Panc1 (cell line): ENCODE data around the gene RPL7A. TPM values are rescaled to one million over a fixed set of nuclear protein-coding genes. Genes with fewer than 3 reads are reported as not detected.

Experiments used
- ATAC-seq: fragments of 200-7000 bp; cut with Tn5 transposase; 2 replicates; pipeline ENCODE4 v1.9.1; 2020; ENCODE audit warnings: mild to moderate bottlenecking, moderate library complexity
- BruUV-seq: library from RNA; stranded (reverse); fragments of 400-500 nt; replicated peaks from 2 replicates; lab custom pipeline; 2021; lab: Mats Ljungman, UMichigan
- CTCF ChIA-PET: fragments of 300-600 bp; sonication (Branson Sonifier 250); formaldehyde crosslinking; loops from one replicate; lab custom pipeline; 2022; ENCODE audit warnings: antibody characterized with exemption; lab: Charles Lee
- POLR2A ChIA-PET: fragments of 300-600 bp; sonication (Branson Sonifier 250); formaldehyde crosslinking; loops from one replicate; lab custom pipeline; 2022; ENCODE audit warnings: antibody characterized with exemption; lab: Charles Lee
- DNase-seq: peaks from one replicate; pipeline ENCODE4 v3.0.0-alpha.2; 2010; ENCODE audit warnings: low read depth, low spot score
- H3K27ac ChIP-seq: 2 replicates; pipeline ENCODE4 v1.5.1; 2011; ENCODE audit warnings: mild to moderate bottlenecking, low read length, inconsistent platforms
- H3K27me3 ChIP-seq: fragments of 200-500 bp; sonication (Bioruptor generic); 2 replicates; pipeline ENCODE4 v1.6.0; 2014; ENCODE audit warnings: low read length, inconsistent platforms; ENCODE audit not compliant: control insufficient read depth, insufficient read depth
- H3K36me3 ChIP-seq: fragments of 200-500 bp; sonication (Bioruptor generic); 2 replicates; pipeline ENCODE4 v1.5.1; 2014; ENCODE audit warnings: inconsistent platforms, mild to moderate bottlenecking, low read length, moderate library complexity; ENCODE audit not compliant: control insufficient read depth, insufficient read depth
- H3K4me1 ChIP-seq: 2 replicates; pipeline ENCODE4 v1.5.1; 2011; ENCODE audit warnings: inconsistent platforms, mild to moderate bottlenecking, low read length, moderate library complexity; ENCODE audit not compliant: control insufficient read depth, insufficient read depth
- H3K4me3 ChIP-seq, 2 experiments: 2 replicates each; pipeline ENCODE4 v1.5.1; 2011 to 2012; ENCODE audit warnings: low read depth in 2 of 2, low read length in 2 of 2, mild to moderate bottlenecking in 2 of 2, inconsistent platforms in 1 of 2, moderate library complexity in 1 of 2
- H3K9me3 ChIP-seq: fragments of 200-500 bp; sonication (Bioruptor generic); 2 replicates; pipeline ENCODE4 v1.5.1; 2014; ENCODE audit warnings: low read depth, mild to moderate bottlenecking, inconsistent platforms, low read length, moderate library complexity; ENCODE audit not compliant: control insufficient read depth, insufficient read depth
- POLR2AphosphoS5 ChIP-seq: IDR thresholded peaks from 2 replicates; pipeline ENCODE4 v1.6.1; 2012; ENCODE audit warnings: mild to moderate bottlenecking, low read depth, low read length, moderate library complexity
- SIN3A ChIP-seq: IDR thresholded peaks from 2 replicates; pipeline ENCODE4 v1.6.1; 2012; ENCODE audit warnings: low read depth, mild to moderate bottlenecking, low read length, moderate library complexity, borderline replicate concordance; ENCODE audit not compliant: insufficient read depth
- TCF7L2 ChIP-seq: IDR thresholded peaks from 2 replicates; pipeline ENCODE4 v1.6.1; 2011; ENCODE audit warnings: mild to moderate bottlenecking, low read depth, low read length, inconsistent platforms
- in situ Hi-C: cut with HindIII; loops from 2 replicates; pipeline ENCODE4 v1.10.0; 2016; ENCODE audit warnings: low sequenced_read_pairs, low pct_unique_long_range_greater_than_20kb
- intact Hi-C: fragments of 100-400 bp; cut with micrococcal nuclease; formaldehyde crosslinking; loops from one replicate; pipeline ENCODE4 v1.10.0; 2022; ENCODE audit not compliant: unreplicated experiment
- total RNA-seq: library from RNA; stranded (reverse); gene quantifications from one replicate; pipeline ENCODE4 v1.2.1, GENCODE V29; 2021; ENCODE audit not compliant: unreplicated experiment
- TF ChIP-seq, protein P1 (sequence below): fragments of 450-650 bp; IDR thresholded peaks from 2 replicates; pipeline ENCODE4 v1.5.1; 2017; ENCODE audit warnings: mild to moderate bottlenecking
- TF ChIP-seq, protein P2 (sequence below), 2 experiments: IDR thresholded peaks; 2 replicates each; pipeline ENCODE4 v1.6.1; 2011 to 2012; ENCODE audit warnings: low read depth in 2 of 2, control low read depth in 1 of 2, low read length in 1 of 2, mild to moderate bottlenecking in 1 of 2, moderate library complexity in 1 of 2; ENCODE audit not compliant: insufficient read depth in 1 of 2

RPL7A gene
- total RNA-seq, 1 experiment from 2014 or later = 1,104 TPM

DNA sequence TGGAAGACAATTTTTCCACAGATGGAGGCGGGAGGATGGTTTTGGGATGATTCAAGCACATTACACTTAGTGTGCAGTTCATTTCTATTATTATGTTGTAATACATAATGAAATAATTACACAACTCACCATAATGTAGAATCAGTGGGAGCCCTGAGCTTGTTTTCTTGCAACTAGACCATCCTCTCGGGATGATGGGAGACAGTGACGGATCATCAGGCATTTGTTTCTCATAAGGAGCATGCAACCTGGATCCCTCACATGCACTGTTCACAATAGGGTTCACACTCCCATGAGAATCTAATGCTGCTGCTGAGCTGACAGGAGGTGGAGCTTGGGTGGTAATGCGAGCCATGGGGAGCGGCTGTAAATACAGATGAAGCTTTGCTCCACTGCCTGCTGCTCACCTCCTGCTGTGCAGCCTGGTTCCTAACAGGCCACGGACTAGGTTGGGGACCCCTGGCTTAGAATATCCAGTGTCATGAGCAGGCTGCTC is 29.8 kb downstream of the RPL7A start:
- peaks cover 13% of the 10 kb centered on the region for H3K4me1 ChIP-seq
- ChIA-PET POLR2A (no interaction called here), CTCF (interaction anchor here (0.9 kb wide), 1 partner anchor 21 kb away, joined by 4 read pairs; no protein-coding TSS in a partner anchor)
- no peak for ATAC-seq
- H3K4me3 ChIP-seq = no peak overlapping the region
- no peak overlapping the region for H3K27ac ChIP-seq
- intact Hi-C loops (no loop called here), in situ Hi-C loops (no loop called here)
- TF ChIP-seq SIN3A = no peak
- no peak for TF ChIP-seq POLR2AphosphoS5
- TF ChIP-seq, protein P1, sequence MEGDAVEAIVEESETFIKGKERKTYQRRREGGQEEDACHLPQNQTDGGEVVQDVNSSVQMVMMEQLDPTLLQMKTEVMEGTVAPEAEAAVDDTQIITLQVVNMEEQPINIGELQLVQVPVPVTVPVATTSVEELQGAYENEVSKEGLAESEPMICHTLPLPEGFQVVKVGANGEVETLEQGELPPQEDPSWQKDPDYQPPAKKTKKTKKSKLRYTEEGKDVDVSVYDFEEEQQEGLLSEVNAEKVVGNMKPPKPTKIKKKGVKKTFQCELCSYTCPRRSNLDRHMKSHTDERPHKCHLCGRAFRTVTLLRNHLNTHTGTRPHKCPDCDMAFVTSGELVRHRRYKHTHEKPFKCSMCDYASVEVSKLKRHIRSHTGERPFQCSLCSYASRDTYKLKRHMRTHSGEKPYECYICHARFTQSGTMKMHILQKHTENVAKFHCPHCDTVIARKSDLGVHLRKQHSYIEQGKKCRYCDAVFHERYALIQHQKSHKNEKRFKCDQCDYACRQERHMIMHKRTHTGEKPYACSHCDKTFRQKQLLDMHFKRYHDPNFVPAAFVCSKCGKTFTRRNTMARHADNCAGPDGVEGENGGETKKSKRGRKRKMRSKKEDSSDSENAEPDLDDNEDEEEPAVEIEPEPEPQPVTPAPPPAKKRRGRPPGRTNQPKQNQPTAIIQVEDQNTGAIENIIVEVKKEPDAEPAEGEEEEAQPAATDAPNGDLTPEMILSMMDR = no peak
- TF ChIP-seq TCF7L2 = no peak
- TF ChIP-seq, protein P2, sequence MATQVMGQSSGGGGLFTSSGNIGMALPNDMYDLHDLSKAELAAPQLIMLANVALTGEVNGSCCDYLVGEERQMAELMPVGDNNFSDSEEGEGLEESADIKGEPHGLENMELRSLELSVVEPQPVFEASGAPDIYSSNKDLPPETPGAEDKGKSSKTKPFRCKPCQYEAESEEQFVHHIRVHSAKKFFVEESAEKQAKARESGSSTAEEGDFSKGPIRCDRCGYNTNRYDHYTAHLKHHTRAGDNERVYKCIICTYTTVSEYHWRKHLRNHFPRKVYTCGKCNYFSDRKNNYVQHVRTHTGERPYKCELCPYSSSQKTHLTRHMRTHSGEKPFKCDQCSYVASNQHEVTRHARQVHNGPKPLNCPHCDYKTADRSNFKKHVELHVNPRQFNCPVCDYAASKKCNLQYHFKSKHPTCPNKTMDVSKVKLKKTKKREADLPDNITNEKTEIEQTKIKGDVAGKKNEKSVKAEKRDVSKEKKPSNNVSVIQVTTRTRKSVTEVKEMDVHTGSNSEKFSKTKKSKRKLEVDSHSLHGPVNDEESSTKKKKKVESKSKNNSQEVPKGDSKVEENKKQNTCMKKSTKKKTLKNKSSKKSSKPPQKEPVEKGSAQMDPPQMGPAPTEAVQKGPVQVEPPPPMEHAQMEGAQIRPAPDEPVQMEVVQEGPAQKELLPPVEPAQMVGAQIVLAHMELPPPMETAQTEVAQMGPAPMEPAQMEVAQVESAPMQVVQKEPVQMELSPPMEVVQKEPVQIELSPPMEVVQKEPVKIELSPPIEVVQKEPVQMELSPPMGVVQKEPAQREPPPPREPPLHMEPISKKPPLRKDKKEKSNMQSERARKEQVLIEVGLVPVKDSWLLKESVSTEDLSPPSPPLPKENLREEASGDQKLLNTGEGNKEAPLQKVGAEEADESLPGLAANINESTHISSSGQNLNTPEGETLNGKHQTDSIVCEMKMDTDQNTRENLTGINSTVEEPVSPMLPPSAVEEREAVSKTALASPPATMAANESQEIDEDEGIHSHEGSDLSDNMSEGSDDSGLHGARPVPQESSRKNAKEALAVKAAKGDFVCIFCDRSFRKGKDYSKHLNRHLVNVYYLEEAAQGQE (IDR thresholded peaks at IDR 0.05; ENCODE audit: insufficient read depth in 1 of 2, low read depth in 2 of 2, low read length in 1 of 2) = no peak
- H3K27me3 ChIP-seq = no peaks in the 10 kb centered on the region
- H3K36me3 ChIP-seq = peaks cover 5% of the 10 kb centered on the region; the same call in 1 of the 2 replicates
- BruUV-seq = no TSS peak
- DNase-seq = no peak
- no peaks in the 10 kb centered on the region for H3K9me3 ChIP-seq

DNA sequence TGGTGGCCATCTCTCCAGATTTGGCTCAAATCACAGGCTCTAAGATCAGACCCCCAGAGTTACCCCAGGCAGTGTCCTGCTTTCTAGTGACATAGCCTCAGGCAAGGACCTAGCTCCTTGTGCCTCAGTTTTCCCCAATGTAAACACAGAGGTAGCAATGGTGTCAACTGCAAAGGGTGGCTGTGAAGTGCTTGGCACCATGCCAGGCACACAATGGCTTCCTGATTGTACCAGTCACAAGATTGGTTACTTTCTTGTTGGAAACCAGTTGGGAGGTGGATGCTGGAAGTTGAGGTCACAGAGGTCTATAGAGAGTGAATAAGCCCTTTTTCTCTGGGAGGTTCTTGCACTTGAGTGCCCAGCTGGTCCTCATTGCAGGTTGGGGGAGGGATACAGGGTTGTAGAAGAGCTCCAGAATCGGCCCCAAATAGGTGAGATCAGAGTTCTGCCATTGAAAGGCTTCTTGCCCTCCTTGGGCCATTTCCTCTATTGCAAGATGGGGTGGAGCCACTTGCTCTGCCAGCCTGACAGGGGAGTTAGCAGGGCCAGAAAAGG is 30.5 kb downstream of the RPL7A start:
- Histone ChIP-seq H3K4me3 (no peak overlapping the region), H3K9me3 (no peaks in the 10 kb centered on the region), H3K27ac (no peak overlapping the region; the same call in 1 of the 2 replicates), H3K4me1 (peaks cover 13% of the 10 kb centered on the region), H3K27me3 (no peaks in the 10 kb centered on the region), H3K36me3 (peaks cover 5% of the 10 kb centered on the region; the same call in 1 of the 2 replicates)
- CTCF ChIA-PET = interaction anchor here (0.9 kb wide), 1 partner anchor 20 kb away, joined by 4 read pairs; no protein-coding TSS in a partner anchor
- ATAC-seq = no peak
- POLR2A ChIA-PET = no interaction called here
- DNase-seq = no peak
- in situ Hi-C loops = no loop called here
- no TSS peak for BruUV-seq
- no peak for TF ChIP-seq POLR2AphosphoS5
- intact Hi-C loops = no loop called here
